Measurements from ENCODE around the gene AP1G1. TPM values are rescaled to one million over a fixed set of nuclear protein-coding genes. Genes with fewer than 3 reads are reported as not detected.
"Not testable (repeated sequence)": the region's sequence is repeated elsewhere in the genome, so short reads cannot be mapped to it uniquely, and the experiment has no call there.

Gene AP1G1
- 10 to 100 TPM; 32.9 to 54.3 (median 42.7) TPM for polyA plus RNA-seq (ENCODE audit: insufficient read length in 10 of 10)
- long read RNA-seq, donor 1, full-length matches to known transcripts = 1 of 1 reads
- long read RNA-seq, donor 1, partial matches to known transcripts = 0 of 1 reads
- long read RNA-seq, donor 1, other reads (novel, unspliced or antisense) = 0 of 1 reads
- long read RNA-seq, donor 2, full-length matches to known transcripts = 2 of 7 reads
- long read RNA-seq, donor 2, partial matches to known transcripts = 5 of 7 reads
- long read RNA-seq, donor 2, other reads (novel, unspliced or antisense) = 0 of 7 reads
- long read RNA-seq, donor 3 = 0 reads
- long read RNA-seq, donor 4, full-length matches to known transcripts = 2 of 13 reads
- long read RNA-seq, donor 4, partial matches to known transcripts = 11 of 13 reads
- long read RNA-seq, donor 4, other reads (novel, unspliced or antisense) = 0 of 13 reads
- long read RNA-seq, donor 5 = 0 reads
- long read RNA-seq, donor 6, full-length matches to known transcripts = 2 of 7 reads
- long read RNA-seq, donor 6, partial matches to known transcripts = 5 of 7 reads
- long read RNA-seq, donor 6, other reads (novel, unspliced or antisense) = 0 of 7 reads
- long read RNA-seq, donor 7, full-length matches to known transcripts = 2 of 7 reads
- long read RNA-seq, donor 7, partial matches to known transcripts = 5 of 7 reads
- long read RNA-seq, donor 7, other reads (novel, unspliced or antisense) = 0 of 7 reads
- long read RNA-seq, donor 8, full-length matches to known transcripts = 1 of 1 reads
- long read RNA-seq, donor 8, partial matches to known transcripts = 0 of 1 reads
- long read RNA-seq, donor 8, other reads (novel, unspliced or antisense) = 0 of 1 reads
- long read RNA-seq, donor 9, full-length matches to known transcripts = 1 of 1 reads
- long read RNA-seq, donor 9, partial matches to known transcripts = 0 of 1 reads
- long read RNA-seq, donor 9, other reads (novel, unspliced or antisense) = 0 of 1 reads

GRCh38 chr16:71808593-71809459 lies at the start of gene AP1G1:
TSS of gene AP1G1 (minus strand) at chr16:71808834. CDS start at chr16:71789479, 19,355 bp downstream.
- peak; percentile 97 to 99 (median 98) for DNase-seq

GRCh38 chr16:71855937-71856662 lies 47.5 kb upstream of the AP1G1 start:
- DNase-seq = no peak

- no peak for DNase-seq
Measured at GRCh38 chr16:71854369-71854948, 45.8 kb upstream of the AP1G1 start.

- no peak for DNase-seq
Measured at GRCh38 chr16:71853413-71853812, 44.8 kb upstream of the AP1G1 start.

- no peak for DNase-seq
Measured at GRCh38 chr16:71852561-71852960, 43.9 kb upstream of the AP1G1 start.

GRCh38 chr16:71852158-71852557 lies 43.5 kb upstream of the AP1G1 start:
- no peak for DNase-seq

- peak in 2 of 3 donors; percentile 10 to 40 for DNase-seq
Measured at GRCh38 chr16:71851746-71852145, 43.1 kb upstream of the AP1G1 start.

- DNase-seq = no peak
Measured at GRCh38 chr16:71848622-71849021, 40.0 kb upstream of the AP1G1 start.

- no peak for DNase-seq
Measured at GRCh38 chr16:71847096-71847495, 38.5 kb upstream of the AP1G1 start.

- peak in 2 of 3 donors; percentile 0 to 12 for DNase-seq
Measured at GRCh38 chr16:71846431-71846830, 37.8 kb upstream of the AP1G1 start.

GRCh38 chr16:71845639-71846430 lies 37.2 kb upstream of the AP1G1 start, which contains the start of gene ATXN1L:
TSS of gene ATXN1L (plus strand) at chr16:71845976. CDS start at chr16:71849741, 3,765 bp downstream.
- DNase-seq = peak; percentile 93 to 95 (median 94)

- no peak for DNase-seq
Measured at GRCh38 chr16:71843572-71843971, 34.9 kb upstream of the AP1G1 start.

- peak in 1 of 3 donors; percentile 12 for DNase-seq
Measured at GRCh38 chr16:71840052-71840451, 31.4 kb upstream of the AP1G1 start.

GRCh38 chr16:71837150-71837549 lies 28.5 kb upstream of the AP1G1 start:
- no peak for DNase-seq

- DNase-seq = no peak
Measured at GRCh38 chr16:71834291-71834690, 25.7 kb upstream of the AP1G1 start.

GRCh38 chr16:71832112-71832511 lies 23.5 kb upstream of the AP1G1 start:
- not testable (repeated sequence) for DNase-seq

GRCh38 chr16:71831698-71832097 lies 23.1 kb upstream of the AP1G1 start:
- not testable (repeated sequence) for DNase-seq

- DNase-seq = no peak
Measured at GRCh38 chr16:71830359-71830758, 21.7 kb upstream of the AP1G1 start.

GRCh38 chr16:71826533-71827017 lies 17.9 kb upstream of the AP1G1 start:
- DNase-seq = no peak

Data from muscle of back (tissue), 13 donors.